ENCODE data around the gene FBXO34.

The FBXO34 gene

DNA sequence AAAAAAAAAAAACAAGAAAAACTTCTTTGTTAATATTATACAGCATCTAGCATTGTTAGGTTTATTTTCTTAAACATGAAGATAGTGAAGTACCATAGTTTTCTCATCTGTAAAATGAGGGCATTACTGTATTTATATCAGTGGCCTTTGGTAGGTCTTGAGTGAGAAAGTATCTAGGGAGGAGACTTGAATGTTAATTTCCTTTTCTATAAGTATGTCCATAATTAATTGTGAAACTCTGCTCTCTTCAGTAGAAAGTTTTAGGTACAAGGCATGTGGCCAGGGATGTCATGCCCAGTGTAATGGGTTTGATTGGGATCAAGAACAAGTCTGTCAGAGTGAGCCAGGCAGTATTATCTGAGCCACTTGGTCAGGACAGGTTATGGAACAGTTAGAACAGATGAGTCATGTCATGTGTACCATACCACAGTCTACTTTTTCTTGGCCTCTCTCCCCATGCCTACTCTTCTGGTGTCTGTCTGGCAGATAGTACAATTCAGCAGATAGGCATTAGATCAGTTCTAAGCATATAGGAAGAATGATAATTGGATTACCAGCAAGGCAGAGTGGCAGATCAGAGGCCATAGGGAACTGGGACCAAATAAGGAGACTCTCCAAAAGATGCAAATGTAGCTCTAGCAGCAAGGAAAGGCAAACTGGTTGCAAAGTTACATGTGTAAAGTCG lies 30.4 kb downstream of the FBXO34 start:
- Histone ChIP-seq H2AFZ (ENCODE audit: low read depth, low read length, severe bottlenecking) (no peak overlapping the region), H3K9me3 (ENCODE audit: insufficient read depth, low read length) (no peaks in the 10 kb centered on the region), H4K20me1 (ENCODE audit: low read depth, low read length) (no peaks in the 10 kb centered on the region), H3K9ac (ENCODE audit: low read length) (no peak overlapping the region), H3K27ac (ENCODE audit: low read depth, low read length) (no peak overlapping the region), H3K4me3 (ENCODE audit: insufficient read depth, low read length, poor library complexity, severe bottlenecking) (no peak overlapping the region), H3F3A (ENCODE audit: insufficient read depth) (no peaks in the 10 kb centered on the region), H3K9me2 (replicated peaks; ENCODE audit: insufficient read depth, low read length) (no peaks in the 10 kb centered on the region), H3K79me2 (ENCODE audit: insufficient read depth, low read length) (peaks cover 75% of the 10 kb centered on the region), H3K4me2 (ENCODE audit: low read depth, low read length, poor library complexity, severe bottlenecking) (no peak overlapping the region), H3K27me3 (ENCODE audit: low read length) (no peaks in the 10 kb centered on the region), H3K36me3 (ENCODE audit: low read length) (no peaks in the 10 kb centered on the region)
- no peak for TF ChIP-seq CTCF (IDR thresholded peaks at IDR 0.05; ENCODE audit: insufficient read depth, low read length, poor library complexity, severe bottlenecking)
- no peak for TF ChIP-seq EZH2phosphoT487 (conservative IDR thresholded peaks at IDR 0.05; ENCODE audit: low read length)

DNA sequence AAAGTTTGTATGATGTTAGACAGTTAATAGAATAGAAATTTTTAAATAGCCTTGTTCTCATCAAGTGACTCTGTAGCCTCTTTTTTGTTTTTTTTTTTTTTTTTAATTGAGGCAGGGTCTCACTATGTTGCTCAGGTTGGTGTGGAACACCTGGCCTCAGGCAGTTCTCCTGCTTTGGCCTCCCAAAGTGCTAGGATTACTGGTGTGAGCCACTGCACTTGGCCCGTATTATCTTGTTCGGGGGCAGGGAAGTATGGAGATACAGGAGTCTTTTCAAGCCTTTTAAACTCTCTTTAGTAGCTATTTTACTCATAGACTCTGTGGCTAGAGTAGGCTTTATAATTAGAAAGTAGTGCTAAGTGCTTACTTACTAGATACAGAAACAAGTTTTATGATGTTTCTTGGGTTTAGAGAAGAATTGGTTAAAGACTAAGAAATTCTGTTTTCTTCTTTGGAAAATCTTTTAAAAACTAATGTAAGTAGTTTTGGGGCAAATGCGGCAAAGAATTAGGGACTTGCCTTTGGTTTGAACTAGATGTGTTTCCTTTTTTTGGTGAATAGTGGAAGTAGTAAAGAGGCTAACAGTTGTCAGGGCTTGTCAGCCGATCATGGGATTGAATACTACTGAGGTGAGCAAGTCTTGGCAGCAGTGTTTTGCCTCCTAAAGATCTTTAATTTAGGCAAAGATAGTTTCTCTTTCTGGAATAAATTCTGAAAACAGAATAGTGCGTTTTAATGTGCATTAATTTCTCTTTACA lies 31.3 kb downstream of the FBXO34 start:
- no peak overlapping the region for H3K9ac ChIP-seq (ENCODE audit: low read length)
- no peaks in the 10 kb centered on the region for H3F3A ChIP-seq (ENCODE audit: insufficient read depth)
- no peaks in the 10 kb centered on the region for H3K36me3 ChIP-seq (ENCODE audit: low read length)
- no peaks in the 10 kb centered on the region for H3K27me3 ChIP-seq (ENCODE audit: low read length)
- no peak overlapping the region for H3K4me2 ChIP-seq (ENCODE audit: low read depth, low read length, poor library complexity, severe bottlenecking)
- no peak overlapping the region for H3K27ac ChIP-seq (ENCODE audit: low read depth, low read length)
- no peaks in the 10 kb centered on the region for H4K20me1 ChIP-seq (ENCODE audit: low read depth, low read length)
- TF ChIP-seq CTCF (IDR thresholded peaks at IDR 0.05; ENCODE audit: insufficient read depth, low read length, poor library complexity, severe bottlenecking) (no peak), EZH2phosphoT487 (conservative IDR thresholded peaks at IDR 0.05; ENCODE audit: low read length) (no peak)
- H3K79me2 ChIP-seq (ENCODE audit: insufficient read depth, low read length), result peaks cover 70% of the 10 kb centered on the region
- H3K9me2 ChIP-seq (replicated peaks; ENCODE audit: insufficient read depth, low read length), result no peaks in the 10 kb centered on the region
- H3K9me3 ChIP-seq (ENCODE audit: insufficient read depth, low read length), result no peaks in the 10 kb centered on the region
- no peak overlapping the region for H2AFZ ChIP-seq (ENCODE audit: low read depth, low read length, severe bottlenecking)
- H3K4me3 ChIP-seq (ENCODE audit: insufficient read depth, low read length, poor library complexity, severe bottlenecking), result no peak overlapping the region

DNA sequence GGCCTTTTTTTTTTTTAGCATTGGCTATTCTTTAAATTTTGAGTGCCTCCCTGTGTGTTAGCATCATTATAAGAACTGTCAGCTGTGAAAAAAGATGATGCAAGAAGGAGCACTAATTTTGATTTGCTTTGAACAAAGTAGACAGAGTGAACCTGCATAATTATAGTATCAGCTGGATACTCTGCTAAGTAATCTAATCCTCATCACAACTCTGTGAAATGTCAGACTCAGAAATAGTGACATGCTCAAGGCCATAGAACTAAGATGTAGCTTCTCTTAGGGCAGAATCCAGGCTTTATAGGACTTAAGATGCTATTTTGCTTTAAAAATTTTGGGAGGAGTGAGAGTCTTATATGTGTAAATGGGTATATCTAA lies 31.9 kb downstream of the FBXO34 start:
- H3K79me2 ChIP-seq (ENCODE audit: insufficient read depth, low read length), result peaks cover 69% of the 10 kb centered on the region
- no peak overlapping the region for H3K4me3 ChIP-seq (ENCODE audit: insufficient read depth, low read length, poor library complexity, severe bottlenecking)
- H3K36me3 ChIP-seq (ENCODE audit: low read length), result no peaks in the 10 kb centered on the region
- TF ChIP-seq CTCF (IDR thresholded peaks at IDR 0.05; ENCODE audit: insufficient read depth, low read length, poor library complexity, severe bottlenecking) (no peak), EZH2phosphoT487 (conservative IDR thresholded peaks at IDR 0.05; ENCODE audit: low read length) (no peak)
- no peak overlapping the region for H3K9ac ChIP-seq (ENCODE audit: low read length)
- no peak overlapping the region for H2AFZ ChIP-seq (ENCODE audit: low read depth, low read length, severe bottlenecking)
- no peaks in the 10 kb centered on the region for H4K20me1 ChIP-seq (ENCODE audit: low read depth, low read length)
- H3K9me3 ChIP-seq (ENCODE audit: insufficient read depth, low read length), result no peaks in the 10 kb centered on the region
- H3K9me2 ChIP-seq (replicated peaks; ENCODE audit: insufficient read depth, low read length), result no peaks in the 10 kb centered on the region
- no peaks in the 10 kb centered on the region for H3F3A ChIP-seq (ENCODE audit: insufficient read depth)
- H3K4me2 ChIP-seq (ENCODE audit: low read depth, low read length, poor library complexity, severe bottlenecking), result no peak overlapping the region
- H3K27me3 ChIP-seq (ENCODE audit: low read length), result no peaks in the 10 kb centered on the region
- H3K27ac ChIP-seq (ENCODE audit: low read depth, low read length), result no peak overlapping the region
